HG02938 (cell line): ENCODE data around the gene ALKBH8.
"Not testable (repeated sequence)": the region's sequence is repeated elsewhere in the genome, so short reads cannot be mapped to it uniquely, and the experiment has no call there.

Source experiments
- ATAC-seq: cut with Tn5 transposase; IDR thresholded peaks from one replicate; pipeline ENCODE4 v1.9.1; 2021; ENCODE audit warnings: mild to moderate bottlenecking, moderate library complexity; ENCODE audit not compliant: unreplicated experiment

Gene ALKBH8

DNA sequence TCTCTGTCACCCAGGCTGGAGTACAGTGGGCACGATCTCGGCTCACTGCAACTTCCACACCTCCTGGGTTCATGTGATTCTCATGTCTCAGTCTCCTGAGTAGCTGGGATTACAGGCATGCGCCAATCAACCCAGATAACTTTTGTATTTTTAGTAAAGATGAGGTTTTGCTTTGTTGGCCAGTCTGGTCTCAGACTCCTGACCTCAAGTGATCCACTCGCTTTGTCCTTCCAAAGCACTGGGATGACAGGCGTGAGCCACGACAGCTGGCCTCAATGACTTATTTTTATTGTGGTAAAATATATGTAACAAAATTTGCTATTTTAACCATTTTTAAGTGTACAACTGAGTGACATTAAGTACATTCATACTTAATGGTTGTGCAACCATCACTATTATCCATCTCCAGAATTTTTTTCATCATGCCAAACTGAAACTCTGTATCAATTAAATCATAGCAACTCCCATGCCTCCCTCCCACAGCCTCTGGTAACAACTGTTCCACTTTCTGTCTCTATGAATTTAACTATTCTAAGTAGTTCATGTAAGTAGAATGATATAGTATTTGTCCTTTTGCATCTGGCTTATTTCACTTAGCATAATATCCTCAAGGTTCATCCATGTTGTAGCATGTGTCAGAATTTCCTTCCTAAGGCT, 57.2 kb downstream of the ALKBH8 start:
- no peak for ATAC-seq

DNA sequence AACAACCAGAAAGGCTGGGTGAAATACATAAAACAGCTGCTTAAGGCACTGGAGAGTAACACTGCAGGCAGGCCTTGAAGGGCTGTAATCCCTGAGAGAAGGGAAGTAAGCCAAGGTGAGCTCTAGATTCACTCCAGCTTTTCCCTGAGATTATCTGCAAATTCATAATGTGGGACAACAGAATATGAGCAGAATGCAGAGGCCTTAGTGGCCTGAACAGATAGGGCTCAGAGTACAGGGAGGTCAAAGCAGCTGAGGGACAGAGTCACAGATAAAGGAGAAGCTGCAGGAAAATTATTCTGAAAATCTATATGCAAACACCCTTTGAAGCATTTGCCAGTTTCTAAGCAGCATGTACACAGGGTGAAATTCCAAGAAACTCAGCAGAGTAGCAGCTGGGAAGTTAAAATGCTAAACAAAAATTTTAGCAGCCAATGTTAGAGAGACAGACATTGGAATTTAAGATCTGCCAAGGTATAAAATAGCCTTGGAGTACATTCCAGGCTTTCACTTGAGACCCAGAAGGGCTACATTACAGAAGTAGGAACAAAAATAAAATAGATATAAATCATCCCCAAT, 59.8 kb downstream of the ALKBH8 start:
- no peak for ATAC-seq

DNA sequence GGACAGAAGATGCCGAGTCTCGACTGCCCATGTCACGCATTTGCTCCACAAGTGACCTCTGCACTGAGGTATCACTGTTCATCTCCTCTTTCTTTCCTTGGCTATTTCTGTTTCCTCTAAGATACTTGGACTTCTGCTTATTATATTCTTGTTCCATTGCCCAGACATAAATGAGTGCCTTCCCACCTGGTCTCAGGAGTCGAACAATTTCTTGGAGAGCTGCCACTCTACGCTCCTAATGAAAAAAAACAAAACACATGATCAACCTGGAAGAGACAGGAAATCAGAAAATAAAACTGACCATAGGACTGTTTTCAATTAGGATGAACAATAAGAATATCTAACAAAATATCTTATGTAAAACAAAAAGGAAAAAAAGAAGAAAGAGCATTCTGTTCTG, 60.6 kb downstream of the ALKBH8 start:
- ATAC-seq: no peak

DNA sequence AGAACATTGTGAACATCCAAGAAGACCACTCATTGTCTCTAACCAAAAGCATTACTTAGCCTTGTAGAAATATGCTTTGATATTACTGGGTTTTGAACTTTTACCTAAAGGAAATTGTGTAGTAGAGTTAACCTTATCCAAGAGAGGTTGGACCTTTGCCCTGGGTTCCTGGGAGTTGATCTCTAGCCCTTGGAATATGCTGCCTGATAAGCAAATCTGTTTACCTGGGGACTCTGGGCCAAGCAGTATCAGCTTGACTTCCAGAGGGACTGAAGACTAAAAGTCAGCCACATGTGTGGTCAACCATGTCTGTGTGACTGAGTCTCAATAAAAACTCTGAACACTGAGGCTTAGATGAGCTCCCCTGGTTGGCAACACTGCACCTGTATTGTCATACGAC, 63.8 kb downstream of the ALKBH8 start:
- ATAC-seq: no peak

DNA sequence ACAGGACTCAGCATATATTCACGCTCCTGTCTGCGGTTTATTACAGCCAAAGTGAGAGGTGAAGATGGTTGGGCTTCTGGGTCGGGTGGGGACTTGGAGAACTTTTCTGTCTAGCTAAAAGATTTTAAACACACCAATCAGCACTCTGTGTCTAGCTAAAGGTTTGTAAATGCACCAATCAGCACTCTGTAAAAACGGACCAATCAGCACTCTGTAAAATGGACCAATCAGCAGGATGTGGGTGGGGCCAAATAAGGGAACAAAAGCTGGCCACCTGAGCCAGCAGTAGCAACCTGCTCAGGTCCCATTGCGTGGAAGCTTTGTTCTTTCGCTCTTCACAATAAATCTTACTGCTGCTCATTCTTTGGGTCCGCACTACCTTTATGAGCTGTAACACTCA, 68.2 kb downstream of the ALKBH8 start:
- ATAC-seq: not testable (repeated sequence)

DNA sequence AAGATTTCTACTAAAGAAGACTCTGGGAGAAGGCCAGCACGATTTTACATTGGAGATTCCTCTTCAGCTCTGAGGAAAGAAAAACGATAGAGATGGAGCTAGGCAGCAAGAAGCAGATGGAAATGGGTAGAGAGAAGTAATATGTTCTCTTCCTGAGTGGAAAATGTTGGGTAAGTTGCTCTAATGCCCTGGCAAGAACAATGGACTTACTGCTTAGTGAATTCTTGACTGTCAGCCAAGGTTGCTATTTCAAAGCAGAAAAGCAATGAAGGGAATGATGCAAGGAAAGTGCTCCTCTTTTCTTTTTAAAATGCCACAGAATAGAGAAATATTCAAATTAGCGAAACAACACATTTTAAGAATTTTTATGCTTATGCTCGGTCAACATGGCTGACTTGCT, 69.5 kb downstream of the ALKBH8 start:
- no peak for ATAC-seq

DNA sequence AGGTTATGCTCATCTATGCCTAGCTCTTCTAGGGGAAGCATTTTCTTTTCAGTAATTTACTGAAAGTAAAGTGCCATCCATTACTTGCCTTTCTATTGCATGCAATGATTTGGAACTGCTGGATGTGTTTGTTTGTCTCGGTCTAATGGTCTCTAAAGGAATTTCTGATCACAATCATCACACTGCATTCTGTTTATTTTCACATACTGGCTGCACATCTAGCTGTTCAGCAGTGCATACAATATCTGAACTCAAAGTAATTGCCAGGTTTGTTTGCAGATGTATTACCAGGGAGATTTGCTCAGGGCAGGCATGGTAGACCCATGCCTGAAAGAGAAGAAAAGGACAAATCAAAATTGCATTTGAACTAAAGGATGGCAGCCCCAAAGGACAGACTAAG, 71.5 kb downstream of the ALKBH8 start:
- ATAC-seq: no peak

DNA sequence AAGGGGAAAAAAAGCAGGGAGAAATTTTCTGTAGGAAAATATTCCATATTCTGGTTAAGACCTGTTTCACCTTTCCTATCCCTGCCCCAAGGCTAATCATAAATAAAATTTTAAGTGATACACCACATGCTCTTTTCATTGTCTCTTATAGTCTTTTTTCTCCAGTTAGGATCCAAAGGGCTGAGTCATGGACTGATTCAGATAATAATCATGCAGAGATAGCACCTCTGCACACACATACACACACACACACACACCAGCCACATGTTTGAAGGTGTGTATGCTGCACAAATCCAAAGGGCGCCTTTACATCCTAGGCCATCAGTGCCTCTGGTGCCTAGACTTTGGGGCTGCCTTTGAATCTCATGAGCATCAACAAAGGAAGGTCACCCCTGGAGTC, 72.4 kb downstream of the ALKBH8 start:
- no peak for ATAC-seq

DNA sequence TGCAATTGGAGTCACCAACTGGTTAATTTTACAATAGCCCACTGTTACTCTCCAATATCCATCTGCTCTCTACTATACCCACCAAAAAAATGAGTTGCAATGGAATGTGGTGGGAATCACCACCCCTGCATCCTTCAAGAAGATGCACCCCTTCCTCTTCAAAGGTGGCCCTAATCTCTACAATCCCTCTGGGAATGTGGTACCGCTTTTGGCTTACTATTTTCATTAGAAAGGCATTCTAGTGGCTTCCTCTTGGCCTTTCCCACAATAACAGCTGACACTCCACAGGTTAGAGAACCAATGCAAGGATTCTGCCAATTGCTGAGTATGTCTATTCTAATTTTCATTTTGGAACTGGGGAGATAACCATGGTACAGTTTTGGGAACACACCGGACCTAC, 74.7 kb downstream of the ALKBH8 start:
- no peak for ATAC-seq

DNA sequence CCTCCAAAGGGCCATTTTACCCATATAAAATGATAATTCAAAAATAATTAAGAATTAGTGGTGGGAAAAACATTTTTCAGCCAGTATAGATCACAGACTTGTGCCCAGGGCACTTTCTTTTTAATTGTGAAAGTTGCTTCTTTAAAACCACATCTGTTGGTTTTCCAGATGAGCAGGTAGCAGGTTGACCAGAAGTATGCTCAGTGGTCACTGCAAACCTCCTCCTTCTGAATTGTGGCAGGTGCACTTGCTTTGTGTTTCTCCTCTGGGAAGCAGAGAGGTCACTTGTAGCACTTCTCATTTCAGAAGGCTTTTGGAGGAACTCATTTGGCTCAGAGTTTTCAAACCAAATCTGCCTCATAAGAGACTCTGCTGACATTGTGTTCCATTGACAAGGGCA, 83.3 kb downstream of the ALKBH8 start:
- ATAC-seq: no peak

DNA sequence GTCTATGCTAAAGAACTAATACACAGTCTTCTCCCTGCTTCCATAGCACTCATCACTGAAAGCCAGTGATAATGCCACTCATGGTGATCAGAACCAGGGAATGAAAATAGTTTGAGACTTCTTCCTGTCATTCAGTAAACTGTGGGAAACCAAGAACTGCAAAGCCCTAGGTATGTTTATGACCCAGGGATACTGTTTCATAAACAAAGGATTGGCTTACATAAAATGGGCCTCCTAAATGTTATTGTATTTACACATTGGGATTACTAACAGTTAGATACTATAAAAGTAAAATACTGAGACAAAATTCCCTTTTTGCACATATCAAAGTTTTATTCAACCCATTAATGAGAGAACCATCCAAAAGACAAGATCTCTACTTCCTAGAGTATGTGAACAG, 86.6 kb downstream of the ALKBH8 start:
- no peak for ATAC-seq

DNA sequence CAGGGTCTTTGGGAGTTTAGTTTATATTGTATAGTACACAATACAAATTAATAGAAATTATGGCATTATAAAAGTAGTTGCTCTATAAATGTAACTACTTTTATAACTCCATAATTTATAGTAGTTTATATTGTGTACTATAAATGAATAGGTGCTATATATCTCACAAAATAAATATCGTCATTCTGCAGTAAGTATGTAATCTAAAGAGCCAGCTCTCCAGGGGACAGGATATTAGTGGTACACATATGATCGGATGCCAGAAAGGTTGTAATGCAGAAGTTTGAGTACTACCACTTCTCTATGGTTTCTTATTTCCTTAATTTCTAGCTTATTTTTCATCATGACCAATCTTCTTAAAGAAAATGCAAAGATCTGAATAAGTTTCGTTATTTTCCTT, 87.7 kb downstream of the ALKBH8 start:
- no peak for ATAC-seq

DNA sequence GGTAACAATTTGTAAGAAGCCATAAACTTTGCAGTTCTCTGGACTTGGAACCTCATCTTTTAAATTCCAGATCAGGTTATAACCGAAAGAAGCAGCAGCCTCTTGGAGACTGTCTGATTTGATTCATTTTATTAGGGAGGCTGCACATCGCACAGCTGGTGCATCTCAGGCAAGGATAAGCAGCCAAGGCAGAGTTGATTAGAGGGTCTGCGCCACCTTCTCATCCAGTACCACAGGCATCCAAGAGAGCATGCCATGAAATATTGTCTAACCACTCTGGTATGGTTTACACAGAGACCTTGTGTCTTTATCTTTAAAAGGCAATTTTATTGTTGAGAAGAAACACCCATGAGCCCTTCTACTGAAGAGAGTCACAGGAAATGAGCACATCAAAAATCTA, 91.7 kb downstream of the ALKBH8 start:
- no peak for ATAC-seq

DNA sequence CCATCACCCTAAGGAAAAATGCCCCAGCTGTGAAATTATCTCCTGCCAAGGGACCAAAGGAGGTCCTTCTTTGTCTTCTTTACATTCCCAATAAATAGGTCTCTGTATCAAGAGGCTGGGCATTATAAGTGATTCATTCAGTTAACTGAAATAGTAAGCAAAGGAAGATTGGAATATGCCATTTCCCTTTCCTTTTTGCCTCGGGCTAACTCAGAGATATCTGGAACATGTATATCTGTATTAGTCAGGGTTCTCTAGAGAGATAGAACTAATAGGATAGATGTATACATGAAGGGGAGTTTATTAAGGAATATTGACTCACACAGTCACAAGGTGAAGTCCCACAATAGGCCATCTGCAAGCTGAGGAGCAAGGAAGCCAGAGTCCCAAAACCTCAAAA, 92.6 kb downstream of the ALKBH8 start:
- no peak for ATAC-seq

DNA sequence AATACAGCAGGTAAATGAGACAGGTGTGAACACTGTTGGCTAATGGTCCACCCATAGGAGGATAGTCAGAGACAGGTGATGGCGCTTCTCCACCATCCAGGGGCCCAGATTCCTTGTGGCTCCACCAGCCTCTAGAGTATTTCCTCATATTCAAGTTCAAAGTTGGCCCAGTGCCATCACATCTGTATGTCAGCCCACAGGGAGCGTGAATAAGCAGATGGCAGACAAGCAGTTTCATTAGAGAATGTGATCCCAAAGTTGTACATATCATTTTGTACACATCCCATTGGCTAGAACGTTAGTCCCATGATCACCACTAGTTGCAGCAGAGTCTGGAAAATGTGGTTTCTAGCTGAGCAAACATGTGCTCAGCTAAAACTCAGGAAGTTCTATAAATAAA, 96.9 kb downstream of the ALKBH8 start:
- no peak for ATAC-seq

DNA sequence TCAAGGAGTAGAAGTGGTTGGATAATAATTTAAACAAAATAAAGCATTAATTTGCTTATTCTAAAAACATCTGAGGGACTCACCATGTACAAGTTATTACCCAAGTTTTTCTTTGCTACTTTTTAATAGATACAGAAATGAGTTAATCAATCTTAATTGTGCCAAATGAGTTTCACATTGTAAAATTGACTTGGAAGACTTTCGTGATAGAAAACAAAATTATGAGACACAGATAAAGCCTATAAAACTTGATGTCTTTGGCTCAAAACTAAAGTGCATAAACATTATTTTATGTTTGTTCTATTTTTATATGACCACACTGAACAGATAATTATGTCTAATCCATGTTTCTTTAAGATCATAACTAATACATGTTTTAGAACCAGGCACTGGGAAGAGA, 97.8 kb downstream of the ALKBH8 start:
- ATAC-seq: no peak

DNA sequence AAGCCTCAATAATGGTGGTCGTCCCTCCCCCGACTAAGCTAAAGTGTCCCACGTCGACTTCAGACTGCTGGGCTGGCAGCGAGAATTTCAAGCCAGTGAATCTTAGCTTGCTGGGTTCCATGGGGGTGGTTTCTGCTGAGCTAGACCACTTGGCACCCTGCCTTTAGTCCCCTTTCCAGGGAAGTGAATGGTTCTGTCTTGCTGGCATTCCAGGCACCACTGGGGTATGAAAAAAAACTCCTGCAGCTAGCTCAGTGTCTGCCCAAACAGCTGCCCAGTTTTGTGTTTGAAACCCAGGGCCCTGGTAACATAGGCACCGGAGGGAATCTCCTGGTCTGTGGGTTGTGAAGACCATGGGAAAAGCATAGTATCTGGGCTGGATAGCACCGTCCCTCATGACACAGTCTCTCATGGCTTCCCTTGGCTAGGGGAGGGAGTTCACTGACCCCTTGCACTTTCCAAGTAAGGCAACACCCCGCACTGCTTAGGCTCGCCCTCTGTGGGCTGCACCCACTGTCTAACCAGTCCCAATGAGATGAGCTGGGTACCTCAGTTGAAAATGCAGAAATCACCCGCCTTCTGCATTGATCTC, 99.2 kb downstream of the ALKBH8 start:
- not testable (repeated sequence) for ATAC-seq

DNA sequence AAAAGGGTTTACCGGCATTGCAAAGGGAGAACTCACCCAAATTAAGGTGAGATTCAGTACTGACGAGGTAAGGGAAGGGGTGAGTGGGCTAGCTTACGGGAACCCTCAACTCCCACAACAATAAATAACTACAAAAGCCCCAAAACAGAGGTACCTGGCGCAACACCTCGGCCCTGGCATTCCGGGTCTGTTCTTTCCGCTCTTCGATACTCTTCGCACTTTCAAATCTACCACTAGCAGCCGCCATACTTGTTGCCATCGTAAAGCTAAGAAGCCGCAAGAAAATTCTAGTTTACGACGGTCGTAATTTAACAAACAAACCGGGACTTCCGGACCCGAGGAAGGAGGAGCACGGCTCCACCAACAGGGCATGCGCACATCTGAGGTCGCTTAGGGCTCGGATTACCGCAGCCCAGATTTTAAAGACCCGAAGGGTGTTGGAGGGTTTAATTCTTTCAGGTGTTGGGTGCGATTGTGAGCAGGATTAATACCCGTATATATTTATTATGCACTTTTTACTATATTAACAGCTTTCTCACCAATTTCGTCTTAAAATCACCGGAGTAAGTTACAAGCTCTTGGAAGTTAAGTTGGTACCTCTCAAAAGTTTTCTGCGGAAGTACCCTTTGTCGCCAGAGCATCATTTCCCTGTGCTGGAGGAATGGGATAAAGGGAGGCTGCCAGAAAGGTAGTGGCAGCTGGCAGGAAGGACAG, 107.8 kb downstream of the ALKBH8 start, which contains the start of gene CWF19L2:
CWF19L2 (minus strand) TSS at position 268 of the 714 bp plus-strand sequence; CDS start at position 259, 9 bp downstream.
- ATAC-seq: peak; percentile 97

DNA sequence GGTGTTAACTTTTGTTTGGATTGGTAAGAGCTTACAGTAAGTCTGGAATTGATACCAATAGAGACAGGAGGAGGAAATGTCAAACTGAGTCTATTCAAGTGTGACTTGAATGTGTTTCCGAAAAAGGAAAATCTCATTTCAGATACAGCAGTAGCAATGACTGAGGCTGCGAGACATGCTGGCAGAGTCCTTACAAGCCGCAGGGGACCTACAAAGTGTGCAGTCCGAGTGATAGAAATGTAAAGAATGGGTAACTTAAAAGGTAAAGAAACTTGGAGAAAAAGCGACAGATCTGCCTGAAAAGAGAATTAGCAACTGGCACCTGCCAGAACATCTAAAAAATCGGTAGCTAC, 108.4 kb downstream of the ALKBH8 start:
- peak; percentile 46 for ATAC-seq

DNA sequence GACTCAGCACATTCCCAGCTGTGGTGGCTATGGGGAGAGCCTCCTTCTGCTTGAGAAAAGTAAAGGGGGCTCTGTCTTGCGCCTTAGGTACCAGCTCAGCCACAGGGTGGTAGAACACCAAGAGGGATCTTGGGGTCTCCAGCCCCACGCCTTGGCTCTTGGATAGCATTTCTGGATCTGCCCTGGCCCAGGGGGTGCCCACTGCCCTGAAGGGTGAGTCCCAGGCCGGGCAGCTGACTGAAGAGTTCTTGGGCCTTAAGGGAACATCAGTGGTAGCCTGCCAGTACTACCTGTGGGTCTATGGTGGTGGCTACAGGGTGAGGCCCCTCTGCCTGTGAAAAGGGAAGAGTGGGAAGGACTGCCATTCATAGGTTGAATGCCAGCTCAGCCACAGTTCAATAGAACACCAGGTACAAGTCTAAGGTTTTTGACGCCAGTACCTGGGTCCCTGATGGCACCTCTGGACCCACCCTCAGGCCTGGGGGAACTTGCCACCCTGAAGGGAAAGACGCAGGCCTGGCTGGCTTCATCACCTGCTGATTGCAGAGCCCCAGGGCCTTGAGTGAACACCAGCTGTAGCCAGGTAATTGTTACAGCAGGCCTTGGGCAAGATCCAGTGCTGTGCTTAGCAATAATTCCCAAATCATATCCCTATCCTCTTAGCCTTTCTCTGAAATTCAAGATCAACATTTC, 111.8 kb downstream of the ALKBH8 start:
- no peak for ATAC-seq
